NCI-H2107 (cell line): Measurements from ENCODE around the gene GSTK1.
"Not testable (repeated sequence)": the region's sequence is repeated elsewhere in the genome, so short reads cannot be mapped to it uniquely, and the experiment has no call there.

Experiments used
- DNase-seq: peaks from one replicate; lab custom pipeline; 2025; lab: John Stamatoyannopoulos, UW

The GSTK1 gene

DNA sequence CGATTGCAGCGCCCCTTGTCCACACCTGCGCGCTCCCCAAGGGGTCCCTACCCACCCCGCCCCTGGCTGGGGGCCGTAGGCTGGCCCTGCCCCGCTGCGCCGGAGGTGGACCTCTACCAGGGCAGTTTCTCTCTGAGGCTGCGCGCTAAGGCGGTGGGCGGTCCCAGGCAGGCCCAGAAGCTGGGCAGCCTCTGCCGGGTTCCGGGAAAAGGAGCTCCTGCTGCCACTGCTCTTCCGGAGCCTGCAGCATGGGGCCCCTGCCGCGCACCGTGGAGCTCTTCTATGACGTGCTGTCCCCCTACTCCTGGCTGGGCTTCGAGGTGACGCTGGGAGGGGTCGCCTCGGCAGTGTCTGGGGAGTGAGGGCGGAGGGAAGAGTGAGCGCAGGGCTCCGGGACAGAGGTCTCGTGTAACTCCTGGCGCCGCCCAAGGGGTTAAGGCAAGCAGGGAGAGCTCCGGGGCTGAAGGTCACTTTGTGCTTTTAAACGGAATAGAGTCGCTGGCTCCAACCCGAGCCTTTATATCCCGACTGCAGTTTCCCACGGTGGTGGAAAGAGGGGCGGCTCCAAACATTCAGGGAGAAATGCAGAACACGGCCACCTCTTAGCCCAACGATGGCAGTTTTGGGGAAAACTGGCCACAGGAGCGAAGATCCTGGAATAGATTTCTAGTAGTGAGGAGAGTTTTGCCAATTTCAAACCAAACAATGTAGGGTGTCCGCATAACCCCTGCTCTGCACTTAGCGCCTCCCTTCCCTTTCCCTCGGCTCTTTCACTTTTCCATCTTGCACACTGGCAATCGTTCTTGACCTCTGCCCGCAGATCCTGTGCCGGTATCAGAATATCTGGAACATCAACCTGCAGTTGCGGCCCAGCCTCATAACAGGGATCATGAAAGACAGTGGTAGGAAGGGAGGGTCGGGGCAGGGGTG, at the start of gene GSTK1:
TSS of gene GSTK1 (plus strand) at position 176 of the 930 bp plus-strand sequence. CDS start at position 249, 73 bp downstream.
- DNase-seq = peak; percentile 37

GRCh38 chr7:143213478-143213877, 49.8 kb upstream of the GSTK1 start:
- DNase-seq = not testable (repeated sequence)

DNA sequence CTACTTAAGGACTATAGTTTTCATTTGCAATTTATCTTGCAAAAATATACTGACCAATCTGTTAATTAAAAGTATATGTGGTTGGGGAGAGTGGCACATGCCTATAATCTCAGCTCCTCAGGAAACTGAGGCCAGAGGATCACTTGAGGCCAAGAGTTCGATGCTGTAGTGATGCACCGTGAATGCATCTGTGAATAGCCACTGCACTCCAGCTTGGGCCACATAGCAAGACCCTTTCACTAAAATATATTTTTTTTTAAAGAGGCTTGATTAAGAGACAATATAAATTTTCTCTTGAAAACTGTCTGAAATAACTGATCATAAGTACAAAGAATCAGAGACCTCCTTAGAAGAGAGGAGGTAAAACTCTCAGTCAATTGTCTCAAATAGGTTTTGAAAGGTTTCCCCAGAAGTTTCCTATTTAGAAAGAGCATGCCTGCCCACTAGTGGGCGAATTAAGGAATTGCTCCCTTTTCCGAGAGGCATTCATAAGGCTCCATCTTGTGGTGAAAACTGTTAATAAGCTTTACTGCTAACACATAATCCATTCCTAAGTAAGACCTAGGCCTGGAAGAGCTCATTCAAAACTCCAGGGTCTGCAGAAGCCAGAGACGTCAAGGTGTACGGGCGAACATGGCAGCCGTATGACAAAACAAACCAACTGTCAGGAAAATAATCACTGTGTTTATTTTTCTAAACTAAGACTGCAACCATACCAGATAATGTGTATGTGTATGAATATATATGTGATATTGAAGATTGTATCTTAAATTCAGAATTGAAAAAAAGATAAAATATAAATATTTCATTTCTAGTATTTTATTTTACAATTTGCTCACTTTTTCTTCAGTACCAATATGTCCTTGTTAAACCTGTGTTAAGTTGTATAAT, 48.2 kb upstream of the GSTK1 start:
- DNase-seq = peak; percentile 60

DNA sequence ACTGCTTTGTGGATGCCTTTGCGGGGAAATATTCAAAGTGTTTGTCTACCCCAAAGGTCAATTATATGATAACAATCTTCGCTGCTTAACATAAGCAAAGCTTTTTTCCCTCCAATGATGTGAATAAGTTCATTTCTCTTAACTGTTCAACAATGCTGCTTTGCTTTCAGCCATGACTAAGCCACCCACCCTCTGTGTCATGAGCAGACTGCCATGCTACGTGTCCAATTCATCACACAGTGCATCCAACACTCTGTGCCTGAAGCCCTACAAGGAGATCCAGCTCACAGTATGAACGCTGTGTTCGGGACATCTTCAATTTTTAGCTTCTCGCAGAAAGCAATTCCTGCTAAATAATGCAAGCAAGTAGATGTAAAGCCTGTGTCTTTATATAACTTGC, 47.1 kb upstream of the GSTK1 start:
- DNase-seq = no peak

DNA sequence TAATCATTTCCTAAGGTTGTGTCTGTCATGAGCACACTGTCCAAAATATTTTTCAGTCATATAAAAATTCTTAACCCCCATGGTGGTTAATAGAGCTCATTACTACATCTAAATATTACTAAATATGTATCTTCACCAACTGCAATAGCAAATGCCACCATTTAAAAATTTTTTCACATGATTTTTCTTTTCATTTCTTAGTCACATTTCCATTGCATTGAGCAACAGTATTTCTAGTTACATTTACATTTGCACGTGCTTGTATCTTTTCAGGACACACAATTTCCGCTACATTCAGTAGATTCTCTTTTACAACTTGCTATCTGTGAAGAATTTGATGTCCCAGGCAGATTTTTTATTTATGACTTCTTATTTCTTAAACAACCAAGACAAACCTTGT, 46.6 kb upstream of the GSTK1 start:
- DNase-seq = no peak

GRCh38 chr7:143217806-143218205, 45.4 kb upstream of the GSTK1 start:
- DNase-seq = no peak

GRCh38 chr7:143221286-143221685, 42.0 kb upstream of the GSTK1 start:
- no peak for DNase-seq

DNA sequence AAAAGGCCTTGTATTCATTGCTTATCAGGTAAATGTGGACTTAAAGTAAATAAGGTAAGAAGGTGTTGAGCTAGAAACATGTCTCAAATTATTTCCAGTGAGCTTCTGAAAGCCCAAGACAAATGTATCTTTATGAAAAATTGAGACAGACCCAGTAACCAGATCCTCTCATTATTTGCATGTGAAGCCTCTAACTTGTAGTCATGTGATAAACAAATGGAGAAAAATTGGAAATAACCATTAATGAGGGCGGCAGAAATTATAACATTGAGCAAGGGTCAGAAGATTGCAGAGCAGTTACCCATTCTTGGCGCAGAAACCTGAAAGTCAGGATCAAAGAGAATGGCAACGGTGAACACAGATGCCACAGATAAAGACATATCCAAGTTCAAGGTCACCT, 41.5 kb upstream of the GSTK1 start, which contains the start of gene TAS2R40:
TSS of gene TAS2R40 (plus strand) at position 301 of the 400 bp plus-strand sequence. CDS start at position 343, 42 bp downstream.
- DNase-seq = no peak

DNA sequence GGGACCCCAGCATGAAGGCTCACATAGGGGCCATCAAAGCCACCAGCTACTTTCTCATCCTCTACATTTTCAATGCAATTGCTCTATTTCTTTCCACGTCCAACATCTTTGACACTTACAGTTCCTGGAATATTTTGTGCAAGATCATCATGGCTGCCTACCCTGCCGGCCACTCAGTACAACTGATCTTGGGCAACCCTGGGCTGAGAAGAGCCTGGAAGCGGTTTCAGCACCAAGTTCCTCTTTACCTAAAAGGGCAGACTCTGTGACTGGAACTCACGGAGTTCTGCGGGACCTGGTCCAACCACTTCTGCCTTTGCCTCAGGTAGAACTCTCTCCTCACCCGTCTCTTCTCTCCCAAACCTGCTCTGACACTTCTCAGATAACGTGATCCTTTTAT, 40.5 kb upstream of the GSTK1 start:
- no peak for DNase-seq

DNA sequence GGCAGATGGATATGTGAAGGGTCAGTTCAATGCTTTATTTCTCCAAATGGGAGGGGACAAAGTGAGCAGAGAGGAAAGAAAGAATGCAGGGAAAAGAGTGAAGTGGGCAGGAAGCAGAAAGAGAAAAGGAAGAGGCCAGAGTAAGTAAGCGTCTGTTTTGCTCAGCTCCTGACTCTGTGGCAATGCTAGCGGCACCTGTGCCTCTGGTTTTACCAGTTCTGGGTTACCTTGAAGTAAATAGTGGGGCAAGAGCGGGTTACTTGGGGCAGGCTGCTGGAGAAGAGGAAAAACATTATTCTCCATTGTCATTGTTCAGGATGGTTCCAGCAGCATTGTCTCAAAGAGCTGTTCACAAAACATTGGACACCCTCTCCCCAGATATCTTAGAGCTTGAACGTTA, 39.5 kb upstream of the GSTK1 start:
- DNase-seq = no peak

DNA sequence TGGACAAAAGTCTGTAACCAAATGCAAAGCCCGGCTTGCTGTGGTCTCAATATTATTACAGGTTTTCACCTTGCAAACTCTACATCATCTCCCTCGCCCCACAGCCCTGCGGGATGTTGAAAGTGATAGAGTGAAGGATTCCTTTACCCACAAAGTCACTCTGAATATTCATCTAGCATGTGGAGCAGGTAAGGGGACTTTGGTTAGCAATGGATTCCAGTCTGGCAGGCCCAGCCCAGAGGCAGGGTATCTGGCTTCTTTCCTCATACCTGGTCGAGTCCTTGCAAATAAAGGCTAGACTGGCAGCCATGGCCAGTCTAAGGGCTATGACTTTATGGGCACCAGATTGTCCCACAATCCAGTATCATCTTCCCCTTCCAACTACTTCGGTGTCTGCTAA, 38.2 kb upstream of the GSTK1 start:
- no peak for DNase-seq

- DNase-seq = no peak
Observed at GRCh38 chr7:143227806-143228205, 35.4 kb upstream of the GSTK1 start.

DNA sequence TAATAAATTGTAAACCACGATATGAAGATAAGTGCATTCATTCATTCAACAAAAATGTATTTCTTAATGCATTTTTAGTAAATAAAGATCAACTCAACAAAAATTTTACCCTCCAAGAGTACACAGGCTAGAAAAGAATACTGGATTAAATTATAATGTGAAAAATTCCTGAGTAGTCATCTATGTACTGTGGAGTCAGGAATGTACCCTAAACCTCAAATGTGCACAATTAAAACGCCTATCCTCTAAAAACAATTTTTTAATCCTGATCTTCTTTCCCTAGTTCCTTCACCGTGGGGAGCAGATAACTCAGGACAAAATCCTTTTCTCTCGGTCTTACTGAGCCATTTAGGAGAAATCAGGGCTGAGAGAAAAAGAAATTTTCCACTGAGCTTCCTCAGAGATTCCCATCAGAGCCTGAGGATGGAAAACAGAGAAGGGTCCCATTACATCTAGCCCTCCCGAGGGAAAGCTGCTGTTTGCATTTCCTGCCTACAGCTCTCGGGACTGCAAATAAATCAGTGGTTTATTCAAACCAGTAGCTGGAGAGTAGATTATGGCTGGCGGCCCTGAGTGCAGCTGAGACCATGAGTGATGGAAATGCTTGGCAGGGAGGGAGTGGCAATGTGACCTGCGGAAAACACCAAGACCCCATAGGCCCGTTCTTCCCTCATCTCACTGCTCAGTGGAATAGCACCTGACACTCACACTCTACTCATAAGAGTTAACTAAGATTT, 34.0 kb upstream of the GSTK1 start:
- DNase-seq = no peak

DNA sequence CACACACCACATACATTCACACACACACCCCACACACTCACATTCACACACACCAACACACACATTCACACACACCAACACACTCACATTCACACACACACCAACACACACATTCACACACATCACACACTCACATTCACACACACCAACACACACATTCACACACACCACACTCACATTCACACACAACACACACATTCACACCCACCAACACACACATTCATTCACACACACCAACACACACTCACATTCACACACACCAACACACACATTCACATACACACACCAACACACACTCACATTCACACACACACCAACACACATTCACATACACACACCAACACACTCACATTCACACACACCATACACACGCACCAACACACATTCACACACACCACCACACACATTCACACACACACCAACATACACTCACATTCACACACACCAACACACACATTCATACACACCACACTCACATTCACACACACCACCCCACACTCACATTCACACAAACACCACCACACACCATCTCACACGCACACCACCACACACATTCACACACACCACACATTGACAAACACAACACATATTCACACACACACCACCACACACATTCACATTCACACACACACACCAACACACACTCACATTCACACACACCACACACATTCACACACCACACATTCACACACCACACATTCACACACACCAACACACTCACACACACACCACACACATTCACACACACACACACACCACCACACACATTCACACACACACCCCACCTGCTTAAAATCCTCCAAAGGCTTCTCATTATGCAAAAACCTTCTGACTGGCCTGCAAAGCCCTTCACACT, 32.4 kb upstream of the GSTK1 start:
- DNase-seq = no peak

DNA sequence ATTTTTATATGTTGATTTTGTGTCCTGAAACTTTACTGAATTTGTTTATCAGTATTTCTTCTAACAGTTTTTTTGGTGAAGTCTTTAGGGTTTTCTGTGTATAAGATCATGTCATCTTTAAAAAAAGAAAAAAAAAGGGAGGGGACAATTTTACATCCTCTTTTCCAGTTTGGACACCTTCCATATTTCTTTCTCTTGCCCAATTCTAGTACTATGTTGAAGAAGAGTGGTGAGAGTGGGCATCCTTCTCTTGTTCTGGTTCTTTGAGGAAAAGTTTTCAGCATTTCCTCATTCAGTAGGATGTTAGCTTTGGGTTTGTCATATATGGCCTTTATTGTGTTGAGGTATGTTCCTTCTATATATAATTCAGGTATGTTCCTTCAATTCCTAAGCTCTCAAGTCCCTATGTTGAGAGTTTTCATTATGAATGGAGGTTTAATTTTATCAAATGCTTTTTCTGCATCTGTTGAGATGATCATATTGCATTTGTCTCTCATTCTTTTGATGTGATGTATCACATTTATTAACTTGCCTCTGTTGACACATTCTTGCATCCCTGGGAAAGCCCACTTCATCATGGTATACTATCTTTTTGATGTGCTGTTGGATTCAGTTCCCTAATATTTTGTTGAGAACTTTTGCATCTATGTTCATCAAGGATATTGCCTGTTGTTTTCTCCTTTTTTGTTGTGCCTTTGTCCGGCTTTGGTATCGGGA, 29.3 kb upstream of the GSTK1 start:
- DNase-seq = no peak

- DNase-seq = no peak
Observed at GRCh38 chr7:143234533-143234875, 28.7 kb upstream of the GSTK1 start.

DNA sequence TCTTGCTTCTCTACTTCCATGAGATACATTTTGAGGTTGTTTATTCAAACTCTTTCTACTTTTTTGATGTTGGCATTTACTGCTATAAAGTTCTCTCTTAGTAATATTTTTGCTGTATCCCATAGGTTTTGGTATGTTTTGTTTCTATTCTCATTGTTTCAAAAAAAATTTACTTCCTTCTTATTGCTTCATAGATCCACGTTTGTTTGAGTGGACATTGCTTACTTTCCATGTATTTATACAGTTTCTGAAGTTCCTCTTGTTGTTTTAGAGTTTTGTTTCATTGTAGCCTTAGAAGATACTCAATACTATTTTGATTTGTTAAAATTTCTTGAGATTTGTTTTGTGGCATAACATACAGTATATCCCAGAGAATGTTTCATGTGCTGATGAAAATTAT, 27.7 kb upstream of the GSTK1 start:
- no peak for DNase-seq

DNA sequence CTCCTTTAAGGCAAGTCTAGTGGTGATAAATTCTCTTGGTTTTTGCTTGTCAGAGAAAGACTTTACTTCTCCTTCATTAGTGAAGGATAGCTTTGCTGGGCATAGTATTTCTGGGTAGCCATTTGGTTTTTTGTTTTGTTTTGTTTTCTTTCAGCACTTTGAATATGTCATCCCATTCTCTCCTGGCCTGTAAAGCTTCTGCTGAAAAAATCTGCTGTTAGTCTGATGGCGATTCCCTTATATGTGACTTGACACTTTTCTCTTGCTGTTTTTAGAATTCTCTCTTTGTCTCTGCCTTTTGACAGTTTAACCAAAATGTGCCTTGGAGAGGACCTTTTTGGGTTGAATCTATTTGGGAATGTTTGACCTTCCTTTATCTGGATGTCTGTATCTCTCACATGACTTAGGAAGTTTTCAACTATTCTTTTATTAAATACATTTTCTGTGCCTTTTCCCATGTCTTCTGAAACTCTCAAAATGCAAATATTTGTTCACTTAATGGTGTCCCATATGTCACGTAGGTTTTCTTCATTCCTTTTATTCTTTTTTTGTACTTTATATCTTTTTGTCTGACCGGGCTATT, 26.7 kb upstream of the GSTK1 start:
- no peak for DNase-seq

DNA sequence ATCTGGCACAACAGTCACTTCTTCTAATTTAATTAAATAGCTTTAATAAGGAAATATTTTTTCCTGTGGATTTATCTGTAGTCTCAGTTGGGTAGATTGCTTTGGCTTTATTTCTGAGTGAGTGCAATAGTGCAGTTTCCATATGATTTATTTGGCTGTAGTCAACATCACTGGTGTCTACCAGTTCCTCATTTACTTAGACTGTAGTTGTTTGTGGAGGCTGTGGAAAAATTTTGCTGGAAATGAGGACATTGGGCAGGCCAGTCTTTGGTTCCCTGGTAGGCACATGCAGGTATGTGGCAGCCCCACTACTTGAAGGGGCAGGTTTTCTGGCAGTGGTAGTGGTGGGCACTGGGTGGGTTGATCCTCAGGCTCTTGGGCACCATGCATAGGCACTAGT, 25.9 kb upstream of the GSTK1 start:
- no peak for DNase-seq

GRCh38 chr7:143238289-143238980, 24.8 kb upstream of the GSTK1 start:
- no peak for DNase-seq
